Panc1 (cell line): ENCODE measurements around the gene CTXND1. TPM values are rescaled to one million over a fixed set of nuclear protein-coding genes. Genes with fewer than 3 reads are reported as not detected.
A peak's percentile ranks its signal among the peaks of the same experiment; 100 is the strongest.
"Not testable (repeated sequence)": the region's sequence is repeated elsewhere in the genome, so short reads cannot be mapped to it uniquely, and the experiment has no call there.

ENCODE experiments used
- ATAC-seq: fragments of 200-7000 bp; cut with Tn5 transposase; 2 replicates; pipeline ENCODE4 v1.9.1; 2020; ENCODE audit warnings: mild to moderate bottlenecking, moderate library complexity
- Bru-seq: library from RNA; stranded (reverse); fragments of 400-500 nt; gene quantifications from one replicate; lab custom pipeline; 2021; lab: Mats Ljungman, UMichigan
- BruChase-seq, 2 experiments: library from RNA; stranded (reverse); fragments of 400-500 nt; gene quantifications; one replicate each; lab custom pipeline; 2021; lab: Mats Ljungman, UMichigan
- BruUV-seq: library from RNA; stranded (reverse); fragments of 400-500 nt; replicated peaks from 2 replicates; lab custom pipeline; 2021; lab: Mats Ljungman, UMichigan
- CTCF ChIA-PET: fragments of 300-600 bp; sonication (Branson Sonifier 250); formaldehyde crosslinking; loops from one replicate; lab custom pipeline; 2022; ENCODE audit warnings: antibody characterized with exemption; lab: Charles Lee
- POLR2A ChIA-PET: fragments of 300-600 bp; sonication (Branson Sonifier 250); formaldehyde crosslinking; loops from one replicate; lab custom pipeline; 2022; ENCODE audit warnings: antibody characterized with exemption; lab: Charles Lee
- DNase-seq: peaks from one replicate; pipeline ENCODE4 v3.0.0-alpha.2; 2010; ENCODE audit warnings: low read depth, low spot score
- H3K27ac ChIP-seq: 2 replicates; pipeline ENCODE4 v1.5.1; 2011; ENCODE audit warnings: mild to moderate bottlenecking, low read length, inconsistent platforms
- H3K27me3 ChIP-seq: fragments of 200-500 bp; sonication (Bioruptor generic); 2 replicates; pipeline ENCODE4 v1.6.0; 2014; ENCODE audit warnings: low read length, inconsistent platforms; ENCODE audit not compliant: control insufficient read depth, insufficient read depth
- H3K36me3 ChIP-seq: fragments of 200-500 bp; sonication (Bioruptor generic); 2 replicates; pipeline ENCODE4 v1.5.1; 2014; ENCODE audit warnings: inconsistent platforms, mild to moderate bottlenecking, low read length, moderate library complexity; ENCODE audit not compliant: control insufficient read depth, insufficient read depth
- H3K4me1 ChIP-seq: 2 replicates; pipeline ENCODE4 v1.5.1; 2011; ENCODE audit warnings: inconsistent platforms, mild to moderate bottlenecking, low read length, moderate library complexity; ENCODE audit not compliant: control insufficient read depth, insufficient read depth
- H3K4me3 ChIP-seq, 2 experiments: 2 replicates each; pipeline ENCODE4 v1.5.1; 2011 to 2012; ENCODE audit warnings: low read depth in 2 of 2, low read length in 2 of 2, mild to moderate bottlenecking in 2 of 2, inconsistent platforms in 1 of 2, moderate library complexity in 1 of 2
- H3K9me3 ChIP-seq: fragments of 200-500 bp; sonication (Bioruptor generic); 2 replicates; pipeline ENCODE4 v1.5.1; 2014; ENCODE audit warnings: low read depth, mild to moderate bottlenecking, inconsistent platforms, low read length, moderate library complexity; ENCODE audit not compliant: control insufficient read depth, insufficient read depth
- POLR2AphosphoS5 ChIP-seq: IDR thresholded peaks from 2 replicates; pipeline ENCODE4 v1.6.1; 2012; ENCODE audit warnings: mild to moderate bottlenecking, low read depth, low read length, moderate library complexity
- SIN3A ChIP-seq: IDR thresholded peaks from 2 replicates; pipeline ENCODE4 v1.6.1; 2012; ENCODE audit warnings: low read depth, mild to moderate bottlenecking, low read length, moderate library complexity, borderline replicate concordance; ENCODE audit not compliant: insufficient read depth
- TCF7L2 ChIP-seq: IDR thresholded peaks from 2 replicates; pipeline ENCODE4 v1.6.1; 2011; ENCODE audit warnings: mild to moderate bottlenecking, low read depth, low read length, inconsistent platforms
- in situ Hi-C: cut with HindIII; loops from 2 replicates; pipeline ENCODE4 v1.10.0; 2016; ENCODE audit warnings: low sequenced_read_pairs, low pct_unique_long_range_greater_than_20kb
- intact Hi-C: fragments of 100-400 bp; cut with micrococcal nuclease; formaldehyde crosslinking; loops from one replicate; pipeline ENCODE4 v1.10.0; 2022; ENCODE audit not compliant: unreplicated experiment
- long read RNA-seq: library from polyadenylated mRNA; unstranded; transcript quantifications from one replicate; pipeline ENCODE4 v2.0.0, GENCODE V29; 2021; ENCODE audit not compliant: unreplicated experiment
- polyA plus RNA-seq: library from polyadenylated mRNA; unstranded; fragments of >200 nt; gene quantifications from one replicate; pipeline ENCODE4 v1.2.1, GENCODE V29; 2012; ENCODE audit warnings: missing spikeins; ENCODE audit not compliant: insufficient read length
- total RNA-seq: library from RNA; stranded (reverse); gene quantifications from one replicate; pipeline ENCODE4 v1.2.1, GENCODE V29; 2021; ENCODE audit not compliant: unreplicated experiment
- TF ChIP-seq, protein P1 (sequence below): fragments of 450-650 bp; IDR thresholded peaks from 2 replicates; pipeline ENCODE4 v1.5.1; 2017; ENCODE audit warnings: mild to moderate bottlenecking
- TF ChIP-seq, protein P2 (sequence below), 2 experiments: IDR thresholded peaks; 2 replicates each; pipeline ENCODE4 v1.6.1; 2011 to 2012; ENCODE audit warnings: low read depth in 2 of 2, control low read depth in 1 of 2, low read length in 1 of 2, mild to moderate bottlenecking in 1 of 2, moderate library complexity in 1 of 2; ENCODE audit not compliant: insufficient read depth in 1 of 2

CTXND1 gene
- total RNA-seq (not detected), Bru-seq, nascent RNA (percentile 7 among the genes with signal in this experiment), BruChase-seq, experiment 1, labeled RNA remaining after a 2-hour chase (percentile 3 among the genes with signal in this experiment), BruChase-seq, experiment 2, labeled RNA remaining after a 6-hour chase (percentile 5 among the genes with signal in this experiment)
- not detected for polyA plus RNA-seq
- long read RNA-seq = 0 reads

DNA sequence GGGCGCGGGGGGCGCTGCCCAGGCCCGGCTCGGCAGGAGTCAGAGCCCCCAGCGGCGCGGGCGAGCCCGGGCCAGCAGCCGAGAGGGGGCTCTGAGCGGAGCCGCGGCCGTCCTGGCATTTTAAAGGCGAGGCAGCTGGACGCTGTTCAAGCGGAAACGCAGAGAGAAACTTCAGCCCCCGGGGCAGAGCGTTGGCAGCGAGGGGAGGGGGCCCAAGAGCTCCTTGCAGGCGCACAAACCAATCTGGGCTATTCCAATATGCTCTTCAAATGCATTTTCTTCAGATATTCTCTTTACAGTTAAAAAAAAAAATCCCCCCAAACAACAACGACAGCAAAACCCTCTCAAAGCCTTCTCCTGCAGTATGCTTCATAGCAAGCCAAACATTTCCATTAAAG lies at the start of gene CTXND1:
CTXND1 (minus strand) TSS at position 93 of the 398 bp plus-strand sequence. CDS start 50,264 bp downstream, outside the sequence.
- Histone ChIP-seq H3K27me3 (peaks cover 63% of the 10 kb centered on the region), H3K9me3 (no peaks in the 10 kb centered on the region), H3K27ac (no peak within 1 kb of the TSS), H3K4me1 (peaks cover 5% of the 10 kb centered on the region), H3K36me3 (no peaks in the 10 kb centered on the region), H3K4me3 (peak within 1 kb of the TSS; percentile 32 to 42)
- intact Hi-C loops = no loop called here
- BruUV-seq = no TSS peak
- TF ChIP-seq, protein P1, sequence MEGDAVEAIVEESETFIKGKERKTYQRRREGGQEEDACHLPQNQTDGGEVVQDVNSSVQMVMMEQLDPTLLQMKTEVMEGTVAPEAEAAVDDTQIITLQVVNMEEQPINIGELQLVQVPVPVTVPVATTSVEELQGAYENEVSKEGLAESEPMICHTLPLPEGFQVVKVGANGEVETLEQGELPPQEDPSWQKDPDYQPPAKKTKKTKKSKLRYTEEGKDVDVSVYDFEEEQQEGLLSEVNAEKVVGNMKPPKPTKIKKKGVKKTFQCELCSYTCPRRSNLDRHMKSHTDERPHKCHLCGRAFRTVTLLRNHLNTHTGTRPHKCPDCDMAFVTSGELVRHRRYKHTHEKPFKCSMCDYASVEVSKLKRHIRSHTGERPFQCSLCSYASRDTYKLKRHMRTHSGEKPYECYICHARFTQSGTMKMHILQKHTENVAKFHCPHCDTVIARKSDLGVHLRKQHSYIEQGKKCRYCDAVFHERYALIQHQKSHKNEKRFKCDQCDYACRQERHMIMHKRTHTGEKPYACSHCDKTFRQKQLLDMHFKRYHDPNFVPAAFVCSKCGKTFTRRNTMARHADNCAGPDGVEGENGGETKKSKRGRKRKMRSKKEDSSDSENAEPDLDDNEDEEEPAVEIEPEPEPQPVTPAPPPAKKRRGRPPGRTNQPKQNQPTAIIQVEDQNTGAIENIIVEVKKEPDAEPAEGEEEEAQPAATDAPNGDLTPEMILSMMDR = no peak
- TF ChIP-seq POLR2AphosphoS5 (no peak), TCF7L2 (no peak), SIN3A (no peak)
- TF ChIP-seq, protein P2, sequence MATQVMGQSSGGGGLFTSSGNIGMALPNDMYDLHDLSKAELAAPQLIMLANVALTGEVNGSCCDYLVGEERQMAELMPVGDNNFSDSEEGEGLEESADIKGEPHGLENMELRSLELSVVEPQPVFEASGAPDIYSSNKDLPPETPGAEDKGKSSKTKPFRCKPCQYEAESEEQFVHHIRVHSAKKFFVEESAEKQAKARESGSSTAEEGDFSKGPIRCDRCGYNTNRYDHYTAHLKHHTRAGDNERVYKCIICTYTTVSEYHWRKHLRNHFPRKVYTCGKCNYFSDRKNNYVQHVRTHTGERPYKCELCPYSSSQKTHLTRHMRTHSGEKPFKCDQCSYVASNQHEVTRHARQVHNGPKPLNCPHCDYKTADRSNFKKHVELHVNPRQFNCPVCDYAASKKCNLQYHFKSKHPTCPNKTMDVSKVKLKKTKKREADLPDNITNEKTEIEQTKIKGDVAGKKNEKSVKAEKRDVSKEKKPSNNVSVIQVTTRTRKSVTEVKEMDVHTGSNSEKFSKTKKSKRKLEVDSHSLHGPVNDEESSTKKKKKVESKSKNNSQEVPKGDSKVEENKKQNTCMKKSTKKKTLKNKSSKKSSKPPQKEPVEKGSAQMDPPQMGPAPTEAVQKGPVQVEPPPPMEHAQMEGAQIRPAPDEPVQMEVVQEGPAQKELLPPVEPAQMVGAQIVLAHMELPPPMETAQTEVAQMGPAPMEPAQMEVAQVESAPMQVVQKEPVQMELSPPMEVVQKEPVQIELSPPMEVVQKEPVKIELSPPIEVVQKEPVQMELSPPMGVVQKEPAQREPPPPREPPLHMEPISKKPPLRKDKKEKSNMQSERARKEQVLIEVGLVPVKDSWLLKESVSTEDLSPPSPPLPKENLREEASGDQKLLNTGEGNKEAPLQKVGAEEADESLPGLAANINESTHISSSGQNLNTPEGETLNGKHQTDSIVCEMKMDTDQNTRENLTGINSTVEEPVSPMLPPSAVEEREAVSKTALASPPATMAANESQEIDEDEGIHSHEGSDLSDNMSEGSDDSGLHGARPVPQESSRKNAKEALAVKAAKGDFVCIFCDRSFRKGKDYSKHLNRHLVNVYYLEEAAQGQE (IDR thresholded peaks at IDR 0.05; ENCODE audit: insufficient read depth in 1 of 2, low read depth in 2 of 2, low read length in 1 of 2) = no peak
- in situ Hi-C loops = no loop called here
- ChIA-PET CTCF (no interaction called here), POLR2A (no interaction called here)
- no peak for DNase-seq
- ATAC-seq = peak; percentile 55; the same call in 1 of the 2 replicates

DNA sequence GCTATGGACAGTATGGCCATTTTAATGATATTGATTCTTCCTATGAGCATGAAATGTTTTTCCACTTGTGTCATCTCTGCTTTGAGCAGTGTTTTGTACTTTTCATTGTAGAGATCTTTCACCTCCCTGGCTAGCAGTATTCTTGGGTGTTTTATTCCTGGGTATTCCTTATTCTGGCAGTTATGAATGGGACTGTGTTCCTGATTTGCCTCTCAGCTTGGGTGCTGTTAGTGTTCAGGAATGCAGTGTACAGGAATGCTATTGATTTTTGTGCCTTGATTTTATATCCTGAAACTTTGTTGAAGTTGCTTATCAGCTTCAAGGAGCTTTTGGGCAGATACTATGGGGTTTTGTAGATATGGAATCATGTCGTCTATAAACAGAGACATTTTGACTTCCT lies 49.5 kb upstream of the CTXND1 start:
- no peaks in the 10 kb centered on the region for H3K4me1 ChIP-seq
- CTCF ChIA-PET = no interaction called here
- no peaks in the 10 kb centered on the region for H3K36me3 ChIP-seq
- no TSS peak for BruUV-seq
- in situ Hi-C loops (no loop called here), intact Hi-C loops (no loop called here)
- DNase-seq (no peak), ATAC-seq (no peak)
- POLR2A ChIA-PET = no interaction called here
- TF ChIP-seq SIN3A (no peak), TCF7L2 (no peak), POLR2AphosphoS5 (no peak)
- TF ChIP-seq, protein P2 (IDR thresholded peaks at IDR 0.05; ENCODE audit: insufficient read depth in 1 of 2, low read depth in 2 of 2, low read length in 1 of 2) = no peak
- TF ChIP-seq, protein P1 = no peak
- no peak overlapping the region for H3K27ac ChIP-seq
- no peak overlapping the region for H3K4me3 ChIP-seq
- H3K27me3 ChIP-seq = peaks cover under 1% of the 10 kb centered on the region; the same call in 1 of the 2 replicates
- no peaks in the 10 kb centered on the region for H3K9me3 ChIP-seq

DNA sequence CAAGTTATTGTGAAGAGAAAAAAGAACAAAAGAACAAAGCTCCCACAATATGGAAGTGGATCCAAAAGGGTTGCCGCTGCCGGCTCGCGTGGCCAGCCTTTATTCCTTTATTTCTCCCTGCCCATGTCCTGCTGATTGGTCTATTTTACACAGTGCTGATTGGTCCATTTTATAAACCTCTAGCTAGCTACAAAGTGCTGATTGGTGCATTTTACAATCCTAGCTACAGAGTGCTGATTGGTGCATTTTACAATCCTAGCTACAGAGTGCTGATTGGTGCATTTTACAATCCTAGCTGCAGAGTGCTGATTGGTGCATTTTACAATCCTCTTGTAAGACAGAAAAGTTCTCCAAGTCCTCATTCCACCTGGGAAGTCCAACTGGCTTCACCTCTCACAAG lies 43.8 kb upstream of the CTXND1 start:
- POLR2A ChIA-PET, ATAC-seq, CTCF ChIA-PET, H3K36me3 ChIP-seq, H3K4me1 ChIP-seq, DNase-seq, H3K4me3 ChIP-seq, intact Hi-C loops, BruUV-seq, H3K27me3 ChIP-seq, H3K9me3 ChIP-seq, in situ Hi-C loops, H3K27ac ChIP-seq: not testable (repeated sequence)
